Nephron progenitor cell (in vitro differentiated cells): ENCODE measurements around the gene FOXS1.

Experiments used
- DNase-seq: peaks from one replicate; pipeline ENCODE4 v3.0.0; 2021
- H3K27ac Mint-ChIP-seq: 2 replicates; pipeline ENCODE4 v1.8.0; 2021; ENCODE audit warnings: mild to moderate bottlenecking, moderate library complexity, mixed read lengths
- H3K27me3 Mint-ChIP-seq: 2 replicates; pipeline ENCODE4 v1.8.0; 2021; ENCODE audit warnings: mild to moderate bottlenecking, low read depth, mixed read lengths; ENCODE audit not compliant: poor library complexity
- H3K36me3 Mint-ChIP-seq: 2 replicates; pipeline ENCODE4 v1.8.0; 2021; ENCODE audit warnings: low read depth, mixed read lengths
- H3K4me1 Mint-ChIP-seq: 2 replicates; pipeline ENCODE4 v1.8.0; 2021; ENCODE audit warnings: mixed read lengths
- H3K4me3 Mint-ChIP-seq: 2 replicates; pipeline ENCODE4 v1.8.0; 2021; ENCODE audit warnings: mild to moderate bottlenecking, moderate library complexity, mixed read lengths
- H3K9me3 Mint-ChIP-seq: 2 replicates; pipeline ENCODE4 v1.8.0; 2021; ENCODE audit warnings: mild to moderate bottlenecking, moderate library complexity, mixed read lengths
- CTCF ChIP-seq: fragments of 200-600 bp; sonication (generic); IDR thresholded peaks from 2 replicates; pipeline ENCODE4 v1.5.0; 2021; ENCODE audit warnings: antibody characterized with exemption

Gene FOXS1

GRCh38 chr20:31875671-31876070, 30.3 kb upstream of the FOXS1 start:
- Mint-ChIP-seq H3K27me3 (peaks cover 12% of the 10 kb centered on the region), H3K4me3 (no peak overlapping the region), H3K27ac (peak overlapping the region; percentile 83), H3K4me1 (peaks cover 42% of the 10 kb centered on the region), H3K36me3 (peaks cover 16% of the 10 kb centered on the region), H3K9me3 (no peaks in the 10 kb centered on the region)
- DNase-seq, result no peak
- no peak for TF ChIP-seq CTCF

- Mint-ChIP-seq H3K27me3 (peaks cover 11% of the 10 kb centered on the region), H3K27ac (no peak overlapping the region), H3K36me3 (peaks cover 16% of the 10 kb centered on the region), H3K9me3 (no peaks in the 10 kb centered on the region), H3K4me3 (peak overlapping the region; percentile 8), H3K4me1 (peaks cover 56% of the 10 kb centered on the region)
- TF ChIP-seq CTCF, result no peak
- no peak for DNase-seq
These were observed 27.0 kb upstream of the FOXS1 start for GRCh38 chr20:31872406-31872805.

- Mint-ChIP-seq H3K9me3 (no peaks in the 10 kb centered on the region), H3K4me1 (peaks cover 56% of the 10 kb centered on the region), H3K27me3 (peaks cover 11% of the 10 kb centered on the region), H3K36me3 (peaks cover 11% of the 10 kb centered on the region), H3K4me3 (peak overlapping the region; percentile 93), H3K27ac (no peak overlapping the region)
- no peak for DNase-seq
- no peak for TF ChIP-seq CTCF
These were observed 26.2 kb upstream of the FOXS1 start for GRCh38 chr20:31871618-31871954.

- Mint-ChIP-seq H3K4me3 (peak overlapping the region; percentile 93), H3K27me3 (peaks cover 11% of the 10 kb centered on the region), H3K4me1 (peaks cover 56% of the 10 kb centered on the region), H3K9me3 (no peaks in the 10 kb centered on the region), H3K36me3 (peaks cover 11% of the 10 kb centered on the region), H3K27ac (no peak overlapping the region)
- DNase-seq, result no peak
- no peak for TF ChIP-seq CTCF
These were observed 25.6 kb upstream of the FOXS1 start for GRCh38 chr20:31870726-31871617.

- Mint-ChIP-seq H3K27me3 (peaks cover 11% of the 10 kb centered on the region), H3K4me1 (peaks cover 54% of the 10 kb centered on the region), H3K4me3 (peak within 1 kb of the TSS; percentile 99), H3K27ac (peak within 1 kb of the TSS; percentile 61), H3K36me3 (peaks cover 13% of the 10 kb centered on the region), H3K9me3 (no peaks in the 10 kb centered on the region)
- TF ChIP-seq CTCF, result no peak
- DNase-seq, result peak; percentile 76
These were observed 24.7 kb upstream of the FOXS1 start, which contains the start of the genes DUSP15 and TTLL9 for GRCh38 chr20:31869942-31870725. Gene DUSP15, minus strand, starts transcription at chr20:31870527. Its CDS starts 190 bp downstream, at chr20:31870337. Gene TTLL9, plus strand, starts transcription at chr20:31870634. Its CDS starts 493 bp downstream, at chr20:31871127.
